NCI-H128 (cell line): ENCODE results near the gene MOB1A.
A peak's percentile ranks its signal among the peaks of the same experiment; 100 is the strongest.
"Not testable (repeated sequence)": the region's sequence is repeated elsewhere in the genome, so short reads cannot be mapped to it uniquely, and the experiment has no call there.

ENCODE experiments used
- DNase-seq: peaks from one replicate; lab custom pipeline; 2025; ENCODE audit not compliant: unreplicated experiment; lab: John Stamatoyannopoulos, UW

MOB1A gene

DNA sequence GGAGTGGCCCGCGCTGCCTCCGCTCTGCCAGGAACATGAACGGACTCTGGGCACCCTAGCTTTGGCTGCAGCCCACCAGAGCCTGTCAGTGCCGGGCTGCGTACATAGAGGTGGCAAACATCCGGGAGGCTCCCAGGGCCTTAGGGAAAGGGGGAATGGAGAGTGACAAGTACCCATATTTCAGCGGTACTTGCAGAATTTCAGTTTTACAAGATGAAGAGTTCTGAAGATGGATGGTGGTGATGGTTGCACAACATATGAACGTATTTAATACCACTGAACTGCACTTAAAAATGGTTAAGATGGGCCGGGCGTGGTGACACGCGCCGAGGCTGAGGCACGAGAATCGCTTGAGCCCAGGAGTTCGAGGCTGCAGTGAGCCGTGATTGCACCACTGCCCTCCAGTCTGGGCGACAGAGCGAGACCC is 20.6 kb upstream of the MOB1A start:
- DNase-seq: no peak

- peak; percentile 88 for DNase-seq
Observed at GRCh38 chr2:74198461-74199274, 20.0 kb upstream of the MOB1A start, which contains the start of gene MTHFD2. Gene MTHFD2 (plus strand): TSS chr2:74198615. CDS start chr2:74198642, 27 bp downstream.

- no peak for DNase-seq
Observed at GRCh38 chr2:74198023-74198460, 19.4 kb upstream of the MOB1A start.

- DNase-seq: no peak
Observed at GRCh38 chr2:74197049-74197448, 18.4 kb upstream of the MOB1A start.

GRCh38 chr2:74194799-74195198 is 16.1 kb upstream of the MOB1A start:
- DNase-seq: no peak

GRCh38 chr2:74191596-74192380 is 13.1 kb upstream of the MOB1A start:
- no peak for DNase-seq

DNA sequence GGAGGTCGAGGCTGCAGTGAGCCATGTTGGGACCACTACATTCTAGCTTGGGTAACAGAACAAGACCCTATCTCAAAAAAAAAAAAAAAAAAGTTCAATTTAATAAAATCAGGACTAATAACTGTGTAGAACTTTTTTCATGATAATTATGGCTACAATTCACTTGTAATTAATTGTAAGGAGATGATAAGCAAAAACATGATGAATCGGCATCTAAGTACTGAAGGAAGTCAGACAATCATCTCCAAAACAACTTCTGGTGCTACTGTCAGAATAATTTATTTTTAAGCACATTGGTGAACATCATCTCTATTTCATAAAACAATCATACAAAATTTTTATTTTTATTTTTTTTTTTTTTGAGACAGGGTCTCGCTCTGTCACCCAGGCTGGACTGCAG is 10.0 kb upstream of the MOB1A start:
- no peak for DNase-seq

GRCh38 chr2:74188018-74188601 is 9.4 kb upstream of the MOB1A start:
- no peak for DNase-seq

- DNase-seq: not testable (repeated sequence)
Observed at GRCh38 chr2:74186706-74187105, 8.0 kb upstream of the MOB1A start.

- DNase-seq: no peak
Observed at GRCh38 chr2:74186038-74186437, 7.4 kb upstream of the MOB1A start.

GRCh38 chr2:74183878-74184277 is 5.2 kb upstream of the MOB1A start:
- no peak for DNase-seq

DNA sequence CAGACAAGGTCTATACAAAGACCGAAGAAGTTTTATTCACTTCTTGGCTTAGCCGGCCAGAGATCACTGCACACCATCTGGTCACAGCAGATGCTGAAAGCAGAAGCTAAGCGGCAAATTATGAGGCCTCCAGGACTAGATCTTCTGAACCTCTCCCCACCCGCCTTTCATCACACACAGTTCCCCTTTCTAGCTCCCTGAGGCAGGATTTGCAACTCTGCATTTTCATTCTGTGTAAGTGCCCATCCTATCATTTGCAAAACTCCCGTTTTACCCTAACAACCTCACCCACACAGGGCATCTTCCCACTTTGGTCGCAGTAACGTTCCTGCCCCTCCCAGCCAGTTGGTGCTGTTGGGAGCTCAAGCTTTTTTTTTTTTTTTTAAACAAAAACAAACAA is 3.1 kb upstream of the MOB1A start:
- no peak for DNase-seq

DNA sequence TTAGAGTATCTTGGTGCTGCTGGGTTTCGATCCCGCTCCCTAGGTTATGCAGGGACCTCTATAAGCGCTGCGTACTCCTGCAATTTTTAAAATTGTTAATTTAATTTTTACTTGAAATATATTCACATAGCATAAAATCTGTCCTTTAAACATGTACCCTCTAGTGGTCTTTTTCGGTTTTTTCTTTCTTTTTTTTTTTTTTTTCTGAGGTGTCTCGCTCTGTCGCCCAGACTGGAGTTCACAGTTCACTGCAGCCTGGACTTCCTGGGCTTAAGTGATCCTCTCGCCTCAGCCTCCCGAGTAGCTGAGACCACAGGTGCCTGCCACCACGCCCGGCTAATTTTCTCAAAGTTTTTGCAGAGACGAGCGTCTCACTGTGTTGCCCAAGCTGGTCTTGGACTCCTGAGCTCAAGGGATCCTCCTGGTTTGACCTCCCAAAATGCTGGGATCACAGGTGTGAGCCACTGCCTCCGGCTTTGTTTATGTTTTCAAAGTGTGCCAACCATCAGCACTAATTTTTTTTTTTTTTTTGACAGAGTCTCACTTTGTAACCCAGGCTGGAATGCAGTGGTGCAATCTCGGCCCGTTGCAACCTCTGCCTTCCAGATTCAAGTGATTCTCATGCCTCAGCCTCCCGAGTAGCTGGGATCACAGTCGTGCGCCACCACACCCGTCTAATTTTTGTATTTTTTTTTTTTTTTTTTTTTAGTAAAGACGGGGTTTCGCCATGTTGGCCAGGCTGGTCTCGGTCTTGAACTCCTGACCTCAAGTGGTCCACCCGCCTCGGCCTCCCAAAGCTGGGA is 585 bp upstream of the MOB1A start:
- DNase-seq: no peak

DNA sequence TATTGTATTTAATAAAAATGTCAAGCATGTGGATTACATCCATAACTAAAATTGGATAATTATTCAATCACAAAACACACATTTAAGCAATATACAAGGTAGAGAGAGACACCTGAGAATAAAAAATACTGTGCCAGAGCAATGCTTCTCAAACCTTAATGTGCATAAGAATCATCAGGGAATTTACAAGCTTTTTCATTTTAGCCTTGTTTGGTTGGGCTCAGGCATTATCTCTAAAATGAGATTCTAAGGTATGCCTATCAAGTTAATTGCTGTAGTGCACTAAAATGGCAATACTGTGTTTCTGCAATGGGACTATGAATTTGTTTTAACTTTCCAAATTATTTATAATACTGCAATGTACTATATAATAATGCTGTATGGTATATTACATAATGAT is 983 bp downstream of the MOB1A start:
- no peak for DNase-seq

DNA sequence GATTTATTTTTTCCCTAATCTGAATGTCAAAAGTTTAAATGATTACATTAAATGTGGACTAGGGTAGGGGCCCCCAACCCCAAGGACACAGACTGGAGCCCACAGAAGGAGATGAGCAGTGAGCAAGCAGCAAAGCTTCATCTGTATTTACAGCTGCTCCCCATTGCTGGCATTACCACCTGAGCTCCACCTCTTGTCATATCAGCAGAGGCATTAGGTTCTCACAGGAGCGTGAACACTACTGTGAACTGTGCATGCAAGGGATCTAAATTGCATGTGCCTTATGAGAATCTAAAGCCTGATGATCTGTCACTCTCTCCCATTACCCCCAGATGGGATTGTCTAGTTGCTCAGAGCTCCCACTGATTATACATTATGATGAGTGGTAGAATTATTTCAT is 3.8 kb downstream of the MOB1A start:
- no peak for DNase-seq

GRCh38 chr2:74168739-74169138 is 9.9 kb downstream of the MOB1A start:
- no peak for DNase-seq

DNA sequence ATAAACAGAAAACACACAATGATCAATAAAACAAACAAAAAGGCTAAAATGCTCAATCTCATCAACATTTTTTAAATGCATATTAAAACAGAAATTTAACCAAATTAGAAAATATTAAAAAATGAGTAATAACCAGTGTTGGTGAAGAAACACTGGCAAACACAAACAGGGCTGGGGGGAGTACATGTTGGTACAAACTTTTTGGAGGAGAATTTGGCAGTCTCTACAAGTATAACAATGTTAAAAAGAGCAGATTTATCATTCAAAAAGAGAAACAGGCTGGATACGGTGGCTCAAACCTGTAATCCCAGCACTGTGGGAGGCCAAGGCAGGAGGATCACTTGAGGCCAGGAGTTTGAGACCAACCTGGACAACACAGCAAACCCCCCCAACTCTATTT is 13.9 kb downstream of the MOB1A start:
- DNase-seq: no peak

- DNase-seq: no peak
Observed at GRCh38 chr2:74162951-74163350, 15.7 kb downstream of the MOB1A start.

DNA sequence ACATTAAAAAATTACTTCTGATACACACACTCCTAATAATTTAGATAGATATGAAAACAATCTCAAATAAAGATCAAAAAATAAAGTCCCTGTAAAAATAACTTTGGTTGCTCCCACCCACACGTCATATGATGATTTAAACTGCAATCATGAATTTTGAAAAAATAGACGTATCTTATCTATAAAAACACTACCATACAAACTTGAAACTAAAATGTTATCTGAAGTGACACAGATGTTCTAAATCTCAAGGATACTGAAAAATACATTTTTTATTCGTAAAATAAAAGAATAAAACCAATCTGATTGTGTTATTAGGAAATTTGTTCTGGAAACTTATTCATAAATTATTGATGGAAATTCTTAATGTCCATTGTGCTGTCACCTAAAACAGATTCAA is 22.8 kb downstream of the MOB1A start:
- DNase-seq: no peak

GRCh38 chr2:74152954-74153353 is 25.7 kb downstream of the MOB1A start:
- no peak for DNase-seq
